Parathyroid adenoma (tissue), 2 donors: ENCODE measurements around the gene TIMM10.

ENCODE experiments used
- H2AFZ ChIP-seq: fragments of 300-600 bp; sonication (generic); one replicate; pipeline ENCODE4 v1.7.0; 2017; ENCODE audit warnings: antibody characterized with exemption, mild to moderate bottlenecking
- H3K27ac ChIP-seq: fragments of 300-600 bp; sonication (generic); one replicate; pipeline ENCODE4 v1.7.0; 2017
- H3K27me3 ChIP-seq: fragments of 300-600 bp; sonication (generic); one replicate; pipeline ENCODE4 v1.7.0; 2017; ENCODE audit warnings: low read length; ENCODE audit not compliant: control insufficient read depth, insufficient read depth
- H3K36me3 ChIP-seq: fragments of 300-600 bp; sonication (generic); one replicate; pipeline ENCODE4 v1.7.0; 2017; ENCODE audit warnings: low read length; ENCODE audit not compliant: control insufficient read depth, insufficient read depth
- H3K4me1 ChIP-seq: fragments of 300-600 bp; sonication (generic); one replicate; pipeline ENCODE4 v1.7.0; 2017; ENCODE audit warnings: control low read depth
- H3K4me2 ChIP-seq: fragments of 300-600 bp; sonication (generic); one replicate; pipeline ENCODE4 v1.7.0; 2017; ENCODE audit warnings: low read length
- H3K4me3 ChIP-seq: fragments of 300-600 bp; sonication (generic); one replicate; pipeline ENCODE4 v1.7.0; 2017; ENCODE audit warnings: low read depth, low read length
- H3K79me2 ChIP-seq: fragments of 300-600 bp; sonication (generic); one replicate; pipeline ENCODE4 v1.7.0; 2017; ENCODE audit warnings: control low read depth
- H3K9ac ChIP-seq: fragments of 300-600 bp; sonication (generic); one replicate; pipeline ENCODE4 v1.7.0; 2017; ENCODE audit warnings: mild to moderate bottlenecking
- H3K9me3 ChIP-seq: fragments of 300-600 bp; sonication (generic); one replicate; pipeline ENCODE4 v1.7.0; 2017; ENCODE audit warnings: low read length; ENCODE audit not compliant: control insufficient read depth
- CTCF ChIP-seq: fragments of 300-600 bp; sonication (generic); IDR thresholded peaks from one replicate; pipeline ENCODE4 v1.7.0; 2017; ENCODE audit warnings: antibody characterized with exemption, mild to moderate bottlenecking
- donor health status: primary hyperparathyroidism.

TIMM10 gene

GRCh38 chr11:57560146-57560545, 29.6 kb upstream of the TIMM10 start:
- Histone ChIP-seq H3K79me2 (no peaks in the 10 kb centered on the region), H3K27ac (no peak overlapping the region), H3K4me3 (no peak overlapping the region), H3K36me3 (no peaks in the 10 kb centered on the region), H3K4me1 (no peaks in the 10 kb centered on the region), H3K9ac (no peak overlapping the region), H3K27me3 (no peaks in the 10 kb centered on the region), H3K9me3 (no peaks in the 10 kb centered on the region), H3K4me2 (no peak overlapping the region), H2AFZ (no peak overlapping the region)
- TF ChIP-seq CTCF, result no peak

GRCh38 chr11:57556041-57556440, 25.5 kb upstream of the TIMM10 start:
- Histone ChIP-seq H3K9me3 (no peaks in the 10 kb centered on the region), H2AFZ (no peak overlapping the region), H3K4me3 (no peak overlapping the region), H3K27me3 (no peaks in the 10 kb centered on the region), H3K4me1 (no peaks in the 10 kb centered on the region), H3K36me3 (no peaks in the 10 kb centered on the region), H3K27ac (no peak overlapping the region), H3K79me2 (no peaks in the 10 kb centered on the region), H3K9ac (no peak overlapping the region), H3K4me2 (no peak overlapping the region)
- TF ChIP-seq CTCF, result no peak

GRCh38 chr11:57555393-57555792, 24.8 kb upstream of the TIMM10 start:
- no peak overlapping the region for H3K9ac ChIP-seq
- TF ChIP-seq CTCF, result no peak
- H2AFZ ChIP-seq, result no peak overlapping the region
- H3K4me1 ChIP-seq, result no peaks in the 10 kb centered on the region
- H3K27me3 ChIP-seq, result no peaks in the 10 kb centered on the region
- no peak overlapping the region for H3K27ac ChIP-seq
- H3K4me2 ChIP-seq, result no peak overlapping the region
- no peaks in the 10 kb centered on the region for H3K9me3 ChIP-seq
- no peak overlapping the region for H3K4me3 ChIP-seq
- H3K79me2 ChIP-seq, result no peaks in the 10 kb centered on the region
- H3K36me3 ChIP-seq, result no peaks in the 10 kb centered on the region

- H3K4me1 ChIP-seq, result no peaks in the 10 kb centered on the region
- no peaks in the 10 kb centered on the region for H3K36me3 ChIP-seq
- no peak overlapping the region for H3K9ac ChIP-seq
- no peak overlapping the region for H3K4me2 ChIP-seq
- H3K9me3 ChIP-seq, result no peaks in the 10 kb centered on the region
- H3K27ac ChIP-seq, result no peak overlapping the region
- no peaks in the 10 kb centered on the region for H3K27me3 ChIP-seq
- no peak overlapping the region for H3K4me3 ChIP-seq
- H2AFZ ChIP-seq, result no peak overlapping the region
- no peaks in the 10 kb centered on the region for H3K79me2 ChIP-seq
- no peak for TF ChIP-seq CTCF
These were observed 21.9 kb upstream of the TIMM10 start for GRCh38 chr11:57552479-57552878.

- H3K36me3 ChIP-seq, result no peaks in the 10 kb centered on the region
- no peaks in the 10 kb centered on the region for H3K79me2 ChIP-seq
- no peak for TF ChIP-seq CTCF
These were observed 21.4 kb upstream of the TIMM10 start for GRCh38 chr11:57551941-57552340.

More at GRCh38 chr11:57551941-57552340, 21.4 kb upstream of the TIMM10 start:
- H3K9me3 ChIP-seq, result no peaks in the 10 kb centered on the region
- no peak overlapping the region for H3K4me3 ChIP-seq
- H2AFZ ChIP-seq, result no peak overlapping the region
- H3K4me2 ChIP-seq, result no peak overlapping the region
- H3K27me3 ChIP-seq, result no peaks in the 10 kb centered on the region
- no peaks in the 10 kb centered on the region for H3K4me1 ChIP-seq
- H3K9ac ChIP-seq, result no peak overlapping the region
- H3K27ac ChIP-seq, result no peak overlapping the region
